ENCODE data around the gene OPTC.

GRCh38 chr1:203528063-203528462, 34.1 kb downstream of the OPTC start:
- TF ChIP-seq CTCF (IDR thresholded peaks at IDR 0.05; ENCODE audit: low read length) (no peak), EZH2 (optimal IDR thresholded peaks at IDR 0.05; ENCODE audit: low read depth, low read length) (no peak)
